GM12891 (cell line): Measurements from ENCODE around the gene CACNA1I.

Source experiments
- PAX5 ChIP-seq: IDR thresholded peaks from 2 replicates; pipeline ENCODE4 v1.6.1; 2011; ENCODE audit warnings: low read length, moderate library complexity, mild to moderate bottlenecking; ENCODE audit not compliant: insufficient read depth, severe bottlenecking
- POLR2A ChIP-seq: IDR thresholded peaks from 2 replicates; pipeline ENCODE4 v1.6.1; 2011; ENCODE audit warnings: low read depth, low read length, control low read depth

DNA sequence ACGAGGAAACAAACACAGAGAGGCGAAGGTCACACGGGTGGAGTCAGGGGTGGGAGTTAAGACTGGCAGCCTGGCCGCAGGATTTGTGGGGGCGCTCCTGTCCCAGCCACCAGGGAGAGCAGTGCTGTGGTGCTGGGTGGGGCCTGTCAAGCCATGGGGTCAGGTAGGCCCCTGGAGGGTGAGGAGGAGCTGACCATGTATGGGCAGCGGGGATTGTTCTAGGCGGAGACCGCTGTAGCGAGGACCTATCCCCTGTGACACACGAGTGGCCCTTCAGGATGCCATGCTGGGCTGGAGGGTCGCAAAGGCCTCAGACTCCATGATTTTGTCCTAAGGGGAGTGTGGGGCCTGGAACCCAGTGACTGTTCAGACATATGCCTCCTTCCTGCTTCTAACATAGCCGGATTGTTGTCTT lies 36.5 kb upstream of the CACNA1I start:
- no peak for TF ChIP-seq POLR2A
- TF ChIP-seq PAX5 = no peak
